Measurements from ENCODE around the gene GPRIN3.
"Not testable (repeated sequence)": the region's sequence is repeated elsewhere in the genome, so short reads cannot be mapped to it uniquely, and the experiment has no call there.

GPRIN3 gene

DNA sequence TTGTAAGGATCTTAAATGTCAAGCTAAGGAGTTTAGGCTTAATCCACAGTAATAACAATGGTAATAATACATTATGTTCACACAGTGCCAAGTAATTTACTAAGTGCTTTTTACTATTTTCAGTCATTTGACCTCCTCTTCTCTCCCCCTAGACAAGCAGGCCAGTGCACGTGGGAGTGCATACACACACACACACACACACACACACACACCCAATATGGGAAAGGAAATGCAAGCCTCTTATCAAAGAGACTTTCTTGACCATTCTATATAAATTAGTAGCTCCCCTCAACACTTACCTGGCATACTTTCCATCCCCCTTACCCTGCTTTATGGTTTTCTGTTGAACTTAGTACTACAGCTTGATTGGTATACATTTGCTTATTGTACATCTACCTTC is 3.8 kb upstream of the GPRIN3 start:
- no peak for DNase-seq

DNA sequence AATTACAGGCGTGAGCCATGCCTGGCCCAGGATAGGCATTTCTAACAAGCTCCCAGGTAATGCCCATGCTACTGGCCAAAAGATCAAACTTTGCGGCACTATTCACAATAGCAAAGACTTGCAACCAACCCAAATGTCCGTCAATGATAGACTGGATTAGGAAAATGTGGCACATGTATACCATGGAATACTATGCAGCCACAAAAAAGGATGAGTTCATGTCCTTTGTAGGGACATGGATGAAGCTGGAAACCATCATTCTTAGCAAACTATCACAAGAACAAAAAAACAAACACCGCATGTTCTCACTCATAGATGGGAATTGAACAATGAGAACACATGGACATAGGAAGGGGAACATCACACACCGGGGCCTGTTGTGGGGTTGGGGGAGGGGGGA is 1.6 kb upstream of the GPRIN3 start:
- DNase-seq = not testable (repeated sequence)

DNA sequence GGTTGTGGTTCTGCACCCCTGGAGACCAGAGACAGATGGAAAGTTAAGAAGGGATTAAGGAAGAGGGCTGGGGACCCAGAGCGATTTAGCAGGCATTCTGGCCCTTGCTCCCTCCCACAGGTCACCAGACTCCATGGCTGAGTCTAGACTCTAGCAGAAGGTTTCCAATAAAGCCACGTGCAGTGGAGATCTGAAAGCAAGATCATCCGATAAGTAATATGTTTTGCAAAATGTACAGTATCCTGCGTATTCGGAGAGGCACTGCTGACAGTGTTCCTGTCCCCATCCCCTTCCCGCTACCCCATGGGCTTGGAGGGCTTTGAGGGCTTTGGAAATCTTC is 531 bp upstream of the GPRIN3 start:
- DNase-seq = no peak

DNA sequence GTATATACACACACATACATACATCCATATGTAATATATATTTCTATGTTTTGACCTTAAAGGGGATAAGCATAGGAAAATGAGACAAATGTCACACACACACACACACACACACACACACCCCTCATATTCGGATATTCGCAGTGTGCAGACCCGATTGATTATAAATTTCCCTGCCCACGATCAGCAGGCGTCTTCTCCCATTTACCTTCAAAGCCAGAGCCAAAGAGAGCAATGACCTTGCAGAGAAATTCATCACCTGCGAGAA is 488 bp downstream of the GPRIN3 start:
- no peak for DNase-seq

DNA sequence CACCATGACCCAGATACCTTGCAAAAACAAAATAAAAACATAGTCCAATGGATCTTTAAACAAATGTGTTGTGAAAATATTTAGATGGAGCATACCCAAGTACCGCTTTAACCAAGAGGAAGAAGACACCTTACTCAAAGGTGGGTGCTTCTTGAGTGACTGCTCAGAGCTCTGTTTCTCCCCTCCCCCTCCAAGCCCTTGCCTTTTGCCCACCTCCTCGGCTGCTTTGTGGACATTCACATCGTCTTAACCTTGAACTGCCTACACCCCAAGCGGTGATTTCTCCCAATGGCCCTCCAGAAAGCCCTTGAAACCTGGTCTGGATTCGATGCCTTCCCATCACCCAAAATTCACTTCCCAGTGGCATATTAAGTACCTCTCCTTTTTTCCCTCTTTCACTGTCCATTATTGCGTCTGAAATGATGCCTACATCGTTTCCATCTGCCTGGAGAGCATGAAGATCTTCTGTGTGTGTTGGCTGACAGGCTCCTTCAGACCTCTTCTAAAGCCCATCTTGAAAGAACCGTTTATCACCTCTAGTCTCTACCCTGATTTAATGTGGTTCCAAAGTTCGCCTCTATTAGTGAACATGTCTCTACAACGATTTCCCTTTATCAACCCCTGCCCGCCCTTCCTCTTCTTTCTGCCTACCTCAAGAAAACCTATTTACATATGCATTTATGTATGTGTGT is 968 bp downstream of the GPRIN3 start:
- no peak for DNase-seq

DNA sequence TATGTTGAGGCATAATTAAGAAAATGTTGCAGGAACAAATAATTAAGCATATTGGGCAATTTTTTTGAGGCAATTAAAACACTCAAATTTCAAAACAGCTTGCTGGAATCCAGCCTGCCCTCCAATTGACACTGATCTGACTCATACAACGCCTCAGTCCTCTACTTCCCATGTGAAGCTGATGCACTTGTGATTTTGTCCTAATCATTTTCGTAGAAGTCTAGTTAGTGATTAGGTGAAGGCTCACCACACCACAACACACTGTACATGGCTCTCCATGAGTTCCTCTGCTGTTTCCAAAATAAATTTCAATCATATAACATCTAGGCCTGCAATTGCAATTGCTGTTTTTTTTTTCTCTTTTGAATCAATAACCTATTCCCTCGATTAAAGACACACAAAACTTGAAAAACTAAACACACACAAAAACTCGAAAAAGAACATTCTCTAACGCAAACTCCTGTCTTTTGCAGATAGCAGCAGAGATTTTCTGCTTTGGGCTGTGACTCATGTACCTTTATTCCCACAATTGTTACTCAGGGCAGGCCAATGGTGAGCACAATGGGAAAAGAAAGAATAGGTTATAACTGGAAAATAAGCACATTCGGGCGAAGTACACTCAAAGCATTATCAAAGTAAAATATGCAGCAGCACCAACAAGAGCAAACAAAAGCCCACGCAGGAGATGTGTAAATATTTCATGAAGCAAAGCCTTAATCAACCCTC is 1.7 kb downstream of the GPRIN3 start:
- peak; percentile 35 to 36 for DNase-seq

DNA sequence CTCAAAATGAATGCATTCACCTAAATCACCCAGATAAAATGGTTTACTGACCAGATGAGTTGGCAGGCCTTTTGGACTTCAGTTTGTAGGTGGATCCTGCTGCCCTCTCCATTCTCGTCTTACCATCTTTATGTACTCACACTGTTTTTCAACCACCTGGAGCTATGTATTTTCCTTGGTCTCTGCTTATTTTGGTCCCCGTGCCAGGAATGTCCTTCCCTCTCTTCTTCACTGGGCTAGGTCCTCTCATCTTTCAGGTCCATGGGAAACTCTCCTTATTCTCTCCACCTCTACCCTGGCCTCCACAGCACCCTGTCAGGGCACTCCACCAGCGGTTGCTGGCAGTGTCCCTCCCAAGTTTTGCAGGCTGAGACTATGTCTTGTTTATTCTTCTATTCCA is 2.6 kb downstream of the GPRIN3 start:
- no peak for DNase-seq

DNA sequence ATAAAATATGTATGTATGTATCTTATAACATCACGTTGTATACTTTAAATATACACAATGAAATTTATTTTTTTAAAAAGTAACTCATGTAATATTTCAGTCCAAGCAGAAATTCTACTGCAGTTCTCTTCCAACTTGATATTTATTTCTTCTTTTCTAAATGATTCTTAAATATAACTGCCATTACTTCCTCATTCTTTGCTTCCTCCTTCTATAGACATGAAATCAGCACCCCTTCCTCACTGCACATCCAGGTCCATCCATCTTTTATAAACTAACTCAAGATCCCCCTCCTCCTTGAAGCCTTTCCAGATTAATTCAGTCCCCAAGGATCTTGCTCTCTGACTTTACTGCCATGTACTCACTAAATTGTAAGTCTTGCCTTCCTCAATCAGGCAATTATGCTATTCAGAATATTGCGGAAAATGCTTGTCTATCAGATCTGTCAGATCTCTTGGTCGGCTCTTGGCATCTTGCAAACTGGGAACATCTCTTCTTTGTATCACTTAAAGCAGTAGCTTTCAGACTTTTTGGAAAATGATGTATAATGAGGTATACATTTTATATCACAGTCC is 3.7 kb downstream of the GPRIN3 start:
- DNase-seq = peak; percentile 56 to 57

DNA sequence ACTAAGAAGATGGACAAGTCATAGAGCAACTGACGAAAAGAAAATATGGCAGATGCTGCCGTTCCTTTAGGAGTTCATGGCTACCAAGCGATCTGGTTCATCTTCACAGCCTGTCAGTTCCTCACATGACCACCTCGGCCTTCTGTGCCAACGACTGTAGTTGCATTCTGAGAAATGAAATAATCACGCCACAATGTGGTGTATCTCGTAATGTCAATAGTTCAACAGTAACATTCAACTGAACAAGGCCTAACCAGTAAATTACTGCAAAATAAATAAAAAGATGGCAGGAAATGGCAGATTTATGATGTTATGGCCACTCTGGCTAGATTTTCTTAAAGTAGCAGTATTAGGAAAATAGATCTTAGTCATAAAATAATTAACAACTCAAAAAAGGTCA is 4.4 kb downstream of the GPRIN3 start:
- no peak for DNase-seq

DNA sequence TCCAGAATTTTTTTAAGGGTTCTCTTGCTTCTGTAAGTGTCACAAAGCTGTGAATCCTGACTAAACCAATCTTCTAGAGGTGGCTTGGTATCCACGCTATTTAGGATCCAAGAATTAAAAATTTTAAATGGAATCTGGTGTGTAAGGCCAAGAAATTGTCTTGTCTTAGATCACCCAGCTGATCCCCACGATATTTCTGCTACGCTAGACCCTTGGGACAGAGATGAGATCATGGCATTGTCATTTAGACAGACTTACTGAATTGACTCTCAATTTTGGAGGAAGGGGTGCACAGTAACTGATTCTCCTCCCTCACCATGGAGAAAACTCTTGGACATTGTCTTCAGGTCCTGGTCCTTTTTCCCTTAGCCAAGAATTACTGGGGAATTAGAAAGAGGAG is 5.7 kb downstream of the GPRIN3 start:
- no peak for DNase-seq

DNA sequence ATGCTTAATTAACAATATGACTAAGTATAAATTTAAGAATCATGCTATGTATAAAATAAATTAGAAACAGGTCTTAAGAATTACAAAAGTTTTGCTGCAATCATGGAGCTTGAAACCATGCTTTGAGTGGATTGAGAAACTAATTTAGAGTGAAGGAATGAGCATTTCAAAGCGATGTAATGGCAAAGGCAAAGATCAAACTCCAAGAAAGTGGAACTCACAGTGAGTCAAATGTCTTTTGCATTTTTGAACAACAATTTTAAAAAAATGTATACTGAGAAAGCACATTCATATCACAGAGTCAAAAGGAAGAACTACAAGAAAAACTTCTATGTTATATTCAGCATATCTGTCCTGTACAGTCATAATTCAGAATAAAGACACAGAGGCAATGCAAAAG is 6.6 kb downstream of the GPRIN3 start:
- DNase-seq = no peak

DNA sequence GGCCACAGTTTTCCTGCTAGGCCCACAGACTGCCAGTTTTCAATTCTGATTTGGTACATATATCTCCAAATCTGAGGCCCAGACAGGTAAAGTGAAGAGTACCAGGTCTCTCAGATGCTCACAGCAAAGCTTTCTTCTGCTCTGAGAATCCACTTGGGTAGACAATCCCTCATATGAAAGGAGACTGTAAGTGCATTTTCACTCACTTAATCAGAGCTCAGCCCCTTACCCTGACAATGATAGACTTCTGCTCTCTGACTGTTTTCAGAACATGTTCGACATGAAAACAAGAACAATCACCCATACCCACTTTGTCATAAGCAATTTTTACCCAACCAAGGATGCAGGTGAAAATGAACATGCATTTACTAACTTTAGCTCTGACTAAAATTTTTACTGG is 7.1 kb downstream of the GPRIN3 start:
- DNase-seq = no peak

DNA sequence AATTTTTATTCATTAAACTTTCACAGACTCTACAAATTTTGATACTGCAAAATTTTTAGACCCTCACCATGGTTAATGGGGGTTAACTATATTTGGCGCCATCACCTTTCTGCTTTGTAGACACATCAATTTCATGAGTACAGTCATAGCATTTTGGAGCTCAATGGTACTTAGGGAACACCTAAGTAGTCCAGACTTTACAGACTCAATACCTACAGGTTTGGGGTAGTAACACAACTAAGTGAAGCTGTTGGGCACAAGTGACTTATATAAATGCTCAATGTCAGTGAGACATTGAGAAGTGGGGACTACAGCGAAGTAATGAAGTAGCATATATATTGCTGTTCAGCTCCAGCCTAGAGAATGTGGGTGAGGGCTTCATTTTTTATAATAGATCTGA is 7.5 kb downstream of the GPRIN3 start:
- DNase-seq = no peak

DNA sequence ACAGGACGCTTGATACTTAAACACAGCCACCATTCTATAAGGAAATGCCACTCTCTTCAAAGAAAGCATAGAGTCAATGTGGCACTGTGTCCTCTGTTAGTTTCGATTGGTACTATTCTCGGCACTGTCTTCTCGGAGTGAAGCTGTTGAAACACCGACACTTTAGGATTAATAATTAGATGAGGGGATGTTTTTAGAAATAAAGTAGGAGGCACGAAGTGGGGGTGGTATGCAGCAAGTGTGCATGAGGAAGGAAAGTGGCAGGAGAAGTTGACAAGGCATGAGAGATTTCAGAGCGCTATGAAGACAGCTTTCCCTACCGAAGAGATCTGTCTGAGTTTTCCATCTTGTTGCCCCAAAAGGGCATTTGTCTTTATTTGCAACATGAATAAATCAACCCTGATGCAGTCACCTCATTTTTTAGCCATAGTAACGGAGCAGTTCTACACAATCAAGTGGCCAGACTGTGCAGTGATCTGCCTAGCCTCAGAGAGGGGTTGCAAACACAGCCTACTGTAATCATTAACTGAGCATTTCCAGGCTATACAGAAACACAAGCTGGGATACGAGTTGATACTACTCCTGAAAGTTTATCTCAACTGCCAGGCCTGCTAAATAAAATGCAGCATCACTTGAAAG is 8.3 kb downstream of the GPRIN3 start:
- DNase-seq = no peak

DNA sequence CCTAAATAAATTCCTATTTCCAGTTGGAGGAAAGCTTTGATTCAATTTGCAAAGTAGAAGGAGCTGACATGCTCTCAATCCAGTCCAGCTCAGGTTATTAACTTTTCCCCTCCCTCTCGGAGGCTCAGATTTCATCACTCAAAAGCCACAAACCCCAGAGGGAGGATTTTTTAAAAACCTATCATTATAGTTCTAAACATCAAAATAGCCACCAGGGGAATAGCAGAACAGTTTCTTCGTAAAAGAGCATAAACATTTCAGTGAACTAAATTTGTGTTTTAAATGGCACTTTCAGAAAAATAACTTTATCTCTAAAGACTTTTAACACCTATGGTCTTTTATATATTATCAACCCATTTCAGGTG is 8.8 kb downstream of the GPRIN3 start:
- peak; percentile 29 to 40 for DNase-seq

DNA sequence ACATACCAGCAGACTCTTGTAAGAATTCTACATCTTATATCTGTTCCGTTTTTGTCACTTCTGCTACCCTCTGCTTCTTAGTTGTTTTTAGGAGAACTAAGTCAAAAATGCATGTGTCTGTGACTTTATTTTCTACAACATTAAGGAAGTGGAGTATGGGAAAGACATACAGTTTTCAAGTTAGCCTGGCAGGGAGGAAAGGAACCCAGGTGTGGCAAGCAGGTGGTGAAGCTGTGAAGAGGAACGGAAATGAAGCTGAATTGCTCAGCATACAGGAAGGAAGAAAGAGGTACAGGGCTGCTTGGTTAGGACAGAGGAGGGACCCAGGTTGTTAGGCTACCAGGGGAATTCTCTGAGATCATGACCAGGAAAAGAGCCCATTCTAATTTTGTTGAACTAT is 9.4 kb downstream of the GPRIN3 start:
- DNase-seq = no peak

DNA sequence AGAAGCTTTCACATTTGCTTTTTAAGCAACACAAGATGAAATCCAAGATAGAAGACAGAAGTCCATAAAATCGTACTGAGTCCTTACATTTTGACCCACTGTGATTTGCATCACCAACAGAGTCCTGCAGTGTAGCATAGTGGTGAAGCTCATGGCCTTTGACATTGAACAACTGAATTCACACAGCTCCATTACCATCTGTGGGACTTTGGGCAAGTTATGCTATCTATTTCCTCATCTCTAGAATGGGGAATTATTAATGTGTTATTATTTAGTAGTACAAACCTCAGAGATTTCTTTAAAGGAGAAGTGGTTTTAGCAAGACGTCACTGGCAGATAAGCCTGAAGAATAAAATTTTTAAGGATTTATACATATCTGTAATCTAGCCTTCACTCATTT is 10.7 kb downstream of the GPRIN3 start:
- DNase-seq = peak in 1 of 2 experiments; percentile 20

DNA sequence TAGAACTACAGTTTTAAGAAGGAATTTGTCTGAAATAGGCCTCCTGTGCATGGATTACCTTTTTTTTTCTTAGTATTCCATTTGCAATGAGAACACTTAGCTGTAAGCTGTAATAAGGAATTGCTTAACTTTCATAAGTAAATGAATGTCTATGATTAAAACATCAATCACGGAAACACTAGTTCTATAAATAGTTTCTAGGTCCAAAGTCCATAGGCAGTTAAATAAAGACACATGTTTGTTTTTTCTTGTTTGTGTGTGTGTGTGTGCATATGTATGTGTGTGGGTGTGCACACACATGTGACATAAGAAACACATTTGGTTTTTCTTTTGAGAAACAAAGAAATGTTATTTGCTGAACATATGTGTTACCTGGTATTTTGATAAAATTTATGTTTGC is 11.2 kb downstream of the GPRIN3 start:
- no peak for DNase-seq

DNA sequence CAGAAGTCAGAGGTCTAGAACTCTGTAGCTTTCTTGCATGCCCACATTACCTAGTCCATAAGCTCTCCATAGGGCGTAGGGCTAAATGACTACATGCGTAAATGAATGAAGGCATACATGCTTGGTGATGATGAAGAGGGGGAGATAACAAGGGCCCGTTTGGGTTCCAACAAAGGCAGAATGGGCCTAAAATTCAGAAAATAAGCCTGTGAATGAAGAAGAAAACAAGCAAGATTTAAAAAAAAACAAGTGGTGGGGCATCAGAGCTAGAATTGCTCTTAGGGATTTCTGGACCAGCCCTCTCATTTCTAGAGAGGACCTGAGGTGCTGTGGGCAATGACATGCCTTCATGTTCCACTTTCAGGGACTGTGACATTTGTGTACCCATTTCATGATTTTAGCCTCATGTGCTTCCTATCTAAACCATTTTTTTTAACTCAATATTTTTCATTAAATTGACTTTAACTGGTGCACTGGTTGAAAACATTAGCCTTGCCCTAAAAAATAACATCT is 12.1 kb downstream of the GPRIN3 start:
- DNase-seq = no peak

DNA sequence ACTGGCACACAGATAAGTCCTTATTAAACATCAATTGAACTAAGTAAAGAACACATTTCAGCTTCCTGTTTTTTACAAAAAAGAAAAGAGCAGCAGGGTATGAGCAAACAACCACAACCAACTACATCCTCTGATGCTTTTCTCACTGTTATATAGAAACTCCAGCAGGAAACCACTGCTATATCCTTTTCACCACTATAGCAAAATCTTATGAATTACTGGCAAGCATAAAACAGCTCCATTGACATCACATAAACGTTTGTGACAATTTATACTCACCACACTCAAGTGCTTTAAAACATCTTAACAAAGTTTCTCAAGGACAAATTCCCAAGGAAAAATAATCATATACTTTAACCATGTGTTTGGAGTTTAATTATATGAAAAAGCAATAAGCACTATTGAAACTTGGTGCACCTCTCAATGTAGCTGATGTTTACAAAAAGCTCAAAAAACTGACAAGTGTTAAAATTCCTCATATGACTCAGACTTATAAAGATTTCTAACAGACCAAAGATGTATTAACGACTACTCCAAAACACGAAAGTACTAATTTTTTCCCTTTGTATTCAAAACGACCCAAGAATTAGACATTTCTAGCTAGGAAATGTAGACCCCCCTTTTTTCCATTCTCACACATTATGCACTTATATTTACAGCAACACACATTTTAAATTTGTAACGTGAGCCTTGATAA is 12.9 kb downstream of the GPRIN3 start:
- peak; percentile 41 to 46 for DNase-seq

DNA sequence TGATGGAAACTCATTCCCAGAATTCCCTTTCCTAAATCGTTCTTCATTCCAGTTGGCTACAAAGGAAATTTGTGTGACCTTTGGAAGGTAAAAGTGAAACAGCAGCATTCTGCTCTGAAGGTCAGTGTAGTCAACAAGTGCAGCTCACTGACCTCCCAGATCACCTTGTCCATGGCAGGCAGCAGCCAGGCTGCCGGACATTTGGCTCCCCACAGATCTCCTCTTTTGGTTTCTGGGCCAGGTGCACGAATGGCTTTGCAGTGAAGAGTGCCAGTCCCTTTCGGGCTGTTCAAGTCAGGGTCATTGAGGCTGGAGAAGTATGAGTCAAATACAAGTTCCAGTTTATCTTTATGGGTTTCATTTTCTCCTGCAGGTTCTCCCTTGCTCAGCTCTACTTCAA is 14.3 kb downstream of the GPRIN3 start:
- DNase-seq = no peak

DNA sequence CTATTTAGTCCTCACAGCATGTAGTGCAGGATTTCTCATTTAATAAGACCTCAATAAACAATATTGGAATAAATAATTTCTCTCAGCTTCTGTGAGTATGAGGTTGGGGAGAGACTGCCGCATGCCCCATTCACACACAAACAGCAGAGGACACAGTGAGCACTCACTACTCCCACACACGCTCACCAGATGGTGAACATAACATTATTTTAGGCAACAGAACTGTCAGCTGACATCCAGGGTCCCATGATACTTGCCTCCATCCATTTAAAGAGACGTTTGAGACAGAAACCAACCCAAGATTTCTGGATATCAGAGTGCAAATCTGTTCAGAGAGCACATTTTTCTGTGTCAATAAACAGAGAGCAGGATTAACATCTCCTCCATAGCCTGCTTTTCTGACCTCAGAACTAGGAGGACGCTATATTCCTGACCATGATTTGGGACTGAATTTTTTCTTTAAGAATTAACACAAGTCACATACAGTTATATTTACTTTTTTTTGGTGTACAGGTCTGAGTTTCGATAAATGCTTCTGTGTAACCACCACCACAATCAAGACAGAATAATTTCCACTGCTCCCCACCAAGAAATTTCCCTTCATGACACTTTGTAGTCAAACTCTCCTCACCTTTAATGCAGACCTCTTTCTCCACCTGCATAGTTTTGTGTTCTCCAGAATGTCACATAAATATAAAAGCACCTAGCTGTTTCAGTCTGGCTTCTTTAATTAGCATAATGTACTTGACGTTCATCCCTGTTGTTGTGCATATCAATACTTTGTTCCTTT is 16.7 kb downstream of the GPRIN3 start:
- no peak for DNase-seq

DNA sequence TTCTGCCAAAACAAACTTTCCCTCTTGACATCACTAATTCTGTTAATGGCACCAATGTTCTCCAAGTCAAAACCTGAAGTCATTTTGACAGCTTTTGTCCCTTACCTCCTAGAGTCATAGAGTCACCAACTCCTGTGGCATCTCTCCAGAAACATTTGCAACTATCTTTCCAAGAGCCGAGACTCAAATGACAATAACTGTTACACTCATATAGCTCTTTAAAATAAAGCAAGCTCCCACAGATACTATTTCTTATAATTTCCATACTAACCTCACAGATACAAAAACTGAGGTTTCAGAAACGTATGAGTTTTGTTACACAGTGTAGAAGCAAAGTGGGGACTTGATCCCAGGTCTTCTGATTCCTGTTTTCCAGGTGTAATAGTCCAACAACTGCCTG is 18.3 kb downstream of the GPRIN3 start:
- no peak for DNase-seq
